ENCODE measurements around the gene EPAS1. TPM values are rescaled to one million over a fixed set of nuclear protein-coding genes. Genes with fewer than 3 reads are reported as not detected.

The EPAS1 gene
- total and polyA plus RNA-seq, 2 of the 8 experiments (the other 6 are each of a cell fraction or from before 2014, with no cell fraction given), result 2.0 to 4.9 TPM

- H2AFZ ChIP-seq (ENCODE audit: low read length), result no peak overlapping the region
- ChIA-PET CTCF (ENCODE audit: partially characterized antibody) (interaction anchor here (2.2 kb wide), 2 partner anchors 16 to 22 kb away, joined by 5 to 8 read pairs; no protein-coding TSS in a partner anchor), POLR2A (ENCODE audit: partially characterized antibody) (no interaction called here)
- DNase-seq (ENCODE audit: low read depth in 1 of 2, low spot score in 2 of 2) (no peak), FAIRE-seq (no peak)
- no peaks in the 10 kb centered on the region for H3K79me2 ChIP-seq (ENCODE audit: control insufficient read depth in 1 of 2, insufficient read depth in 2 of 2, low read length in 2 of 2)
- no peak overlapping the region for H2BK120ac ChIP-seq (replicated peaks; ENCODE audit: low read depth, low read length)
- no peaks in the 10 kb centered on the region for H3K4me1 ChIP-seq (replicated peaks in 1 of 4; ENCODE audit: control insufficient read depth in 3 of 4, insufficient read depth in 4 of 4, low read length in 3 of 4)
- H2AK5ac ChIP-seq (ENCODE audit: low read depth, low read length), result no peak overlapping the region
- no peak overlapping the region for H3K27ac ChIP-seq (ENCODE audit: low read depth, low read length)
- H4K8ac ChIP-seq (ENCODE audit: extremely low read depth, insufficient read depth, low read length), result no peak overlapping the region
- H3K9ac ChIP-seq (replicated peaks in 1 of 4; ENCODE audit: extremely low read depth in 1 of 4, low read depth in 3 of 4, low read length in 3 of 4), result no peak overlapping the region
- H2BK20ac ChIP-seq (ENCODE audit: low read length), result no peak overlapping the region
- H2BK15ac ChIP-seq (ENCODE audit: low read length), result no peak overlapping the region
- no peak overlapping the region for H3K4ac ChIP-seq (replicated peaks; ENCODE audit: insufficient read length, low read depth, low read length)
- H3K4me2 ChIP-seq (ENCODE audit: insufficient read depth in 1 of 2, low read depth in 2 of 2, low read length in 2 of 2), result no peak overlapping the region
- H2BK5ac ChIP-seq (ENCODE audit: low read depth, low read length), result no peak overlapping the region
- H4K5ac ChIP-seq (ENCODE audit: insufficient read length, low read depth, low read length), result no peak overlapping the region
- H3K36me3 ChIP-seq (ENCODE audit: control insufficient read depth in 2 of 4, insufficient read depth in 4 of 4, low read length in 3 of 4), result no peaks in the 10 kb centered on the region
- no peak overlapping the region for H4K91ac ChIP-seq (replicated peaks; ENCODE audit: insufficient read length, low read length)
- H3K27me3 ChIP-seq (replicated peaks in 1 of 4; ENCODE audit: control insufficient read depth in 3 of 4, extremely low read depth in 1 of 4, insufficient read depth in 3 of 4, low read length in 3 of 4), result no peaks in the 10 kb centered on the region
- no peak overlapping the region for H3K23ac ChIP-seq (ENCODE audit: insufficient read length)
- no peak overlapping the region for H3K18ac ChIP-seq (ENCODE audit: extremely low read depth, low read length)
- no peaks in the 10 kb centered on the region for H3K23me2 ChIP-seq (ENCODE audit: low read depth, low read length)
- no peaks in the 10 kb centered on the region for H3K9me3 ChIP-seq (ENCODE audit: insufficient read depth in 2 of 2, low read depth in 1 of 2, low read length in 1 of 2)
- no peak overlapping the region for H2BK12ac ChIP-seq (ENCODE audit: low read depth, low read length)
- H4K20me1 ChIP-seq (replicated peaks in 1 of 2; ENCODE audit: control insufficient read depth in 1 of 2, insufficient read depth in 2 of 2, low read length in 2 of 2), result no peaks in the 10 kb centered on the region
- H3K4me3 ChIP-seq (ENCODE audit: extremely low read depth in 1 of 4, insufficient read depth in 2 of 4, low read depth in 3 of 4, low read length in 4 of 4), result no peak overlapping the region
- H3K56ac ChIP-seq (replicated peaks; ENCODE audit: insufficient read length, low read depth, low read length), result no peak overlapping the region
- H3K79me1 ChIP-seq (ENCODE audit: low read depth, low read length), result no peaks in the 10 kb centered on the region
- no peak overlapping the region for H3K14ac ChIP-seq (ENCODE audit: insufficient read length)
- 84% methylated on average over 6 of the region's 6 CpGs; no CpG with 5 or more reads in 1 of the 2 experiments for WGBS, 2 experiments (ENCODE audit: extremely low coverage in 1 of 2, insufficient coverage in 1 of 2, insufficient read length in 1 of 2, insufficient replicate concordance in 2 of 2, low coverage in 1 of 2, low lambda C conversion rate in 2 of 2, missing lambda C conversion rate in 1 of 2)
- no peak for TF ChIP-seq FOSL1 (IDR thresholded peaks at IDR 0.05; ENCODE audit: insufficient read depth, low read depth, low read length)
- TF ChIP-seq SUZ12 (IDR thresholded peaks at IDR 0.05; ENCODE audit: low read length), result no peak
These were observed 14.5 kb downstream of the EPAS1 start for GRCh38 chr2:46311651-46312223.
